Measurements from ENCODE around the gene SEPTIN12.

DNA sequence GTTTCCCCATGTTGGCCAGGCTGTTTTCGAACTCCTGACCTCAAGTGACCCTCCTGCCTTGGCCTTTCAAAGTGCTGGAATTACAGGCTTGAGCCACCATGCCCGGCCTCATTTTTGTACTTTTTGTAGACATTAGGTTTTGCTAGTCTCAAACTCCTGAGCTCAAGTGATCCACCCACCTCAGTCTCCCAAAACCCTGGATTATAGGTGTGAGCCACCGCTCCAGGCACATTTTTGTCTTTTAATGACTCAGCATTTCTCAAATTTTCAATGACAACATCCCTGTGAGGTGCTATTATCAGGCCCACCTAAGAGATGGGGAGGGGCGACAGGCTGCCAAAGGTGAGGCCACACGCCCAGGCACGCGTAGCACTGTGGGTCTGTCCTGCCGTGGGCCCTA, 1.1 kb downstream of the SEPTIN12 start:
- TF ChIP-seq, protein P1, sequence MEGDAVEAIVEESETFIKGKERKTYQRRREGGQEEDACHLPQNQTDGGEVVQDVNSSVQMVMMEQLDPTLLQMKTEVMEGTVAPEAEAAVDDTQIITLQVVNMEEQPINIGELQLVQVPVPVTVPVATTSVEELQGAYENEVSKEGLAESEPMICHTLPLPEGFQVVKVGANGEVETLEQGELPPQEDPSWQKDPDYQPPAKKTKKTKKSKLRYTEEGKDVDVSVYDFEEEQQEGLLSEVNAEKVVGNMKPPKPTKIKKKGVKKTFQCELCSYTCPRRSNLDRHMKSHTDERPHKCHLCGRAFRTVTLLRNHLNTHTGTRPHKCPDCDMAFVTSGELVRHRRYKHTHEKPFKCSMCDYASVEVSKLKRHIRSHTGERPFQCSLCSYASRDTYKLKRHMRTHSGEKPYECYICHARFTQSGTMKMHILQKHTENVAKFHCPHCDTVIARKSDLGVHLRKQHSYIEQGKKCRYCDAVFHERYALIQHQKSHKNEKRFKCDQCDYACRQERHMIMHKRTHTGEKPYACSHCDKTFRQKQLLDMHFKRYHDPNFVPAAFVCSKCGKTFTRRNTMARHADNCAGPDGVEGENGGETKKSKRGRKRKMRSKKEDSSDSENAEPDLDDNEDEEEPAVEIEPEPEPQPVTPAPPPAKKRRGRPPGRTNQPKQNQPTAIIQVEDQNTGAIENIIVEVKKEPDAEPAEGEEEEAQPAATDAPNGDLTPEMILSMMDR (IDR thresholded peaks at IDR 0.05; ENCODE audit: low read depth, low read length, missing input control): no peak
- no peak for TF ChIP-seq HNF4G (IDR thresholded peaks at IDR 0.05)
